GM12878 (cell line): ENCODE results near the gene CDC42BPA.

ENCODE experiments used
- CBX5 ChIP-seq: sonication (generic); IDR thresholded peaks from 2 replicates; pipeline ENCODE4 v1.6.1; 2016; ENCODE audit warnings: low read depth, moderate library complexity, mild to moderate bottlenecking, inconsistent platforms
- CTCF ChIP-seq, 3 experiments: IDR thresholded peaks in 2 of 3; conservative IDR thresholded peaks in 1 of 3; 2 replicates each; pipeline ENCODE4 v1.5.1; 2011; ENCODE audit warnings: low read depth in 3 of 3, low read length in 3 of 3, mild to moderate bottlenecking in 3 of 3, control low read depth in 2 of 3, moderate library complexity in 2 of 3, inconsistent platforms in 1 of 3, mixed read lengths in 1 of 3; ENCODE audit not compliant: control insufficient read depth in 2 of 3, insufficient read depth in 1 of 3; ENCODE audit errors: extremely low read depth in 1 of 3
- MAX ChIP-seq: IDR thresholded peaks from 2 replicates; pipeline ENCODE4 v1.6.1; 2012; ENCODE audit warnings: low read depth, low read length, improper control_type of control experiment
- POLR2A ChIP-seq: IDR thresholded peaks from 2 replicates; pipeline ENCODE4 v1.6.1; 2011; ENCODE audit warnings: low read depth, mild to moderate bottlenecking, low read length
- TAF1 ChIP-seq: IDR thresholded peaks from 2 replicates; pipeline ENCODE4 v1.6.1; 2011; ENCODE audit warnings: mild to moderate bottlenecking, low read depth, low read length, borderline replicate concordance
- ZBTB40 ChIP-seq: fragments of 450-650 bp; IDR thresholded peaks from 2 replicates; pipeline ENCODE4 v1.6.1; 2016; ENCODE audit warnings: mild to moderate bottlenecking, moderate library complexity, borderline replicate concordance

- TF ChIP-seq CTCF (IDR thresholded peaks at IDR 0.05 in 2 of 3, conservative IDR thresholded peaks at IDR 0.05 in 1 of 3; ENCODE audit: control insufficient read depth in 2 of 3, extremely low read depth in 1 of 3, insufficient read depth in 1 of 3, low read depth in 3 of 3, low read length in 3 of 3) = no peak
- no peak for TF ChIP-seq MAX
- no peak for TF ChIP-seq POLR2A
- no peak for TF ChIP-seq ZBTB40
- TF ChIP-seq TAF1 = no peak
- 0 out of 2 replicates have a peak, but pooled peaks have one; percentile 66 for TF ChIP-seq CBX5
Observed at GRCh38 chr1:226995365-226996332, 322.6 kb downstream of the CDC42BPA start.
